ENCODE results near the gene RTN4. TPM values are rescaled to one million over a fixed set of nuclear protein-coding genes. Genes with fewer than 3 reads are reported as not detected.

RTN4 gene
- total RNA-seq, 4 donors from 2014 or later, result 119 to 205 (median 154) TPM

DNA sequence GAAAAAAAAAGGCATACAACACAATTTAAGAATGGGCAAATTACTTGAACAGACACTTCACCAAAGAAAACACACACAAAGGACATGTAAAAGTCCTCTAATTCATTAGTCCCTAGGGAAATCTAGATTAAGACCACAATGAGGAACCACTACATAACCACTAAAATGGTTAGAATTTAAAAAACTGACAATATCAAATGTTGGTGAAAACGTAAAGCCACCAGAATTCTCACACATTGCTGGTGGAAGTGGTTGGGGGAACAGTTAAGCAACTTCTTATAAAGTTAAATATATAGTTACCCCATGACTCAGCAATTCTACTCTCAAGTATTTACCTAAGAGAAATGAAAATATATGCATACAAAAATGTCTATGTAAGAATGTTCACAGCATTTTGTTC lies 11.8 kb downstream of the RTN4 start:
- Histone ChIP-seq H3K27ac (no peak overlapping the region), H3K9me3 (no peaks in the 10 kb centered on the region), H3K36me3 (no peaks in the 10 kb centered on the region), H3K4me1 (peaks cover 0 to 3% of the 10 kb centered on the region in 2 donors), H3K4me3 (no peak overlapping the region), H3K27me3 (no peaks in the 10 kb centered on the region)
- no peak for TF ChIP-seq POLR2A (IDR thresholded peaks at IDR 0.05)
- TF ChIP-seq, protein P1, sequence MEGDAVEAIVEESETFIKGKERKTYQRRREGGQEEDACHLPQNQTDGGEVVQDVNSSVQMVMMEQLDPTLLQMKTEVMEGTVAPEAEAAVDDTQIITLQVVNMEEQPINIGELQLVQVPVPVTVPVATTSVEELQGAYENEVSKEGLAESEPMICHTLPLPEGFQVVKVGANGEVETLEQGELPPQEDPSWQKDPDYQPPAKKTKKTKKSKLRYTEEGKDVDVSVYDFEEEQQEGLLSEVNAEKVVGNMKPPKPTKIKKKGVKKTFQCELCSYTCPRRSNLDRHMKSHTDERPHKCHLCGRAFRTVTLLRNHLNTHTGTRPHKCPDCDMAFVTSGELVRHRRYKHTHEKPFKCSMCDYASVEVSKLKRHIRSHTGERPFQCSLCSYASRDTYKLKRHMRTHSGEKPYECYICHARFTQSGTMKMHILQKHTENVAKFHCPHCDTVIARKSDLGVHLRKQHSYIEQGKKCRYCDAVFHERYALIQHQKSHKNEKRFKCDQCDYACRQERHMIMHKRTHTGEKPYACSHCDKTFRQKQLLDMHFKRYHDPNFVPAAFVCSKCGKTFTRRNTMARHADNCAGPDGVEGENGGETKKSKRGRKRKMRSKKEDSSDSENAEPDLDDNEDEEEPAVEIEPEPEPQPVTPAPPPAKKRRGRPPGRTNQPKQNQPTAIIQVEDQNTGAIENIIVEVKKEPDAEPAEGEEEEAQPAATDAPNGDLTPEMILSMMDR (IDR thresholded peaks at IDR 0.05), result no peak
- intact Hi-C loops (cut with DNase I; ENCODE audit: low total_unique reads), result no loop called here
- DNase-seq, result no peak

DNA sequence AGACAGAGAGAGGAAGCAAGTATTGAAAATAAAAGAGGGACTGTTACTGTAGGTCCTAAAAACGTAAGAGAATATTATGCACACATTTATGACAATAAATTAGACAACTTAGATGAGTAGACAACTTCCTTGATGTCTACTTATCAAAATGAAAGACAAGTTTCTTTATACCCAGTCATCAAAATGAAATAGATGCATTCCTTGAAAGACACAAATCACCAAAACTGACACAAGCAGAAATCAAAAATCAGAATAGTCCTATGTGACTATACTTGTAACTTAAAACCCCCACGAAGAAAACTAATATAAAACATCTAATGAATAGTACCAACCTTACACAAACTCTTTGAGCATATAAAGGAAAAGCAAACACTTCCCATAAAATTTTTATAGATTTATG lies 14.5 kb downstream of the RTN4 start:
- no peaks in the 10 kb centered on the region for H3K36me3 ChIP-seq
- DNase-seq, result no peak
- H3K4me3 ChIP-seq, result no peak overlapping the region
- H3K9me3 ChIP-seq, result no peaks in the 10 kb centered on the region
- no peak overlapping the region for H3K27ac ChIP-seq
- intact Hi-C loops (cut with DNase I; ENCODE audit: low total_unique reads), result no loop called here
- H3K4me1 ChIP-seq, result peaks cover 0 to 10% of the 10 kb centered on the region in 2 donors
- no peaks in the 10 kb centered on the region for H3K27me3 ChIP-seq
- no peak for TF ChIP-seq POLR2A (IDR thresholded peaks at IDR 0.05)
- TF ChIP-seq, protein P1 (IDR thresholded peaks at IDR 0.05), result no peak

- TF ChIP-seq, protein P1 (IDR thresholded peaks at IDR 0.05), result no peak
- TF ChIP-seq POLR2A (IDR thresholded peaks at IDR 0.05), result no peak
Measured at GRCh38 chr2:55033921-55034320, 16.3 kb downstream of the RTN4 start.

DNA sequence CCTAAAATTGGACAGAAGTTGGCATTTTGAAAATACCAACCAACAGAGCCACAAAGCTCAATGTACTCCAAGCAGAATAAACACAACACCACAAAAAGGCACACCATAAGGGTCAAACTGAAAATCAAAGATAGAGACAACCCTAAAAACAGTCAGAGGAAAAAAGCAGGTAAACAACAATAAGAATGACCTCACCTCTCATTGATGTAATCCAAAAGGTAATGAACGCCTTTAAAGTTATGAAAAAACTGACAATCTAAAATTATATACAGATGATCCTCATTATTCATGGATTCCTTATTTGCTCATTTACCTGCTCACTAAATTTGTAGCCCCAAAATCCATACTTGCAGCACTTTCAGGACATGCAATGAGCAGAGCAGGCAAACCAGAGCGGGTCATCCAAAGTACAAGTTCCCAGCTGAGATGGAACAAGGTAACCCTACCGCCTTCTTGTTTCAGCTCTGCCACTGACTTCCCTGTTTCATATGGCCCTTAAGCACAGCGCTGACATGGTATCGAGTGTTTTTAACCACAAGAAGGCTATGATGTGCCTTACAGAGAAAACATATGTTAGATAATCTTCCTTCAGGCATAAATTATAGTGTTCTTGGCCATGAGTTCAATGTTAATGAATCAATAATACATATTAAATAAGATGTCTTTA lies 17.0 kb downstream of the RTN4 start:
- TF ChIP-seq POLR2A (IDR thresholded peaks at IDR 0.05), result no peak
- TF ChIP-seq, protein P1 (IDR thresholded peaks at IDR 0.05), result no peak
- intact Hi-C loops (cut with DNase I; ENCODE audit: low total_unique reads), result no loop called here
- H3K4me1 ChIP-seq, result peaks cover 0 to 7% of the 10 kb centered on the region in 2 donors
- no peaks in the 10 kb centered on the region for H3K9me3 ChIP-seq
- H3K27ac ChIP-seq, result no peak overlapping the region
- no peaks in the 10 kb centered on the region for H3K27me3 ChIP-seq
- DNase-seq, result no peak
- no peak overlapping the region for H3K4me3 ChIP-seq
- H3K36me3 ChIP-seq, result no peaks in the 10 kb centered on the region

More at GRCh38 chr2:55033921-55034320, 16.3 kb downstream of the RTN4 start:
- H3K27me3 ChIP-seq, result no peaks in the 10 kb centered on the region
- H3K36me3 ChIP-seq, result no peaks in the 10 kb centered on the region
- intact Hi-C loops (cut with DNase I; ENCODE audit: low total_unique reads), result no loop called here
- no peaks in the 10 kb centered on the region for H3K9me3 ChIP-seq
- H3K4me1 ChIP-seq, result peaks cover 0 to 7% of the 10 kb centered on the region in 2 donors
- no peak overlapping the region for H3K27ac ChIP-seq
- no peak overlapping the region for H3K4me3 ChIP-seq
- DNase-seq, result no peak

DNA sequence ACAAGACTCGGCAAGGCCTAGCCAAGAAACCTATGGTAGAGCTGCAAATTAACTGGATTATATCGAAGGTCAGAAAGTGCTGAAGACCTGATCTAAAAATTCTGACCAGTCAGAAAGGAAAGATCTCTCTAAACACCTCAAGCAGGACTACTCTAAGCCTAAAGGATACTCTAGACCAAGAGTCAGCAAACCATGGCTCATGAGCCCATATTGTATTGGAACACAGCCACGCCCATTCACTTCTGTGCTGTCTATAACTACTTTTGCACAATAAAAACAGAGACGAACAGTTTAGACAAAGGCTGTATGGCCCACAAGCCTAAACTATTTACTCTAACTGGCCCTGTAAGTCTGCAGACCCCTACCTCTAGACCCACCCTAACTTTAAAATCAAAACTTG lies 18.7 kb downstream of the RTN4 start:
- H3K36me3 ChIP-seq, result no peaks in the 10 kb centered on the region
- peaks cover 0 to 12% of the 10 kb centered on the region in 2 donors for H3K4me1 ChIP-seq
- TF ChIP-seq, protein P1 (IDR thresholded peaks at IDR 0.05), result no peak
- no peaks in the 10 kb centered on the region for H3K9me3 ChIP-seq
- DNase-seq, result no peak
- no peak overlapping the region for H3K4me3 ChIP-seq
- H3K27ac ChIP-seq, result no peak overlapping the region
- intact Hi-C loops (cut with DNase I; ENCODE audit: low total_unique reads), result no loop called here
- no peaks in the 10 kb centered on the region for H3K27me3 ChIP-seq

All from uterus (tissue), 4 donors.